ENCODE results near the gene LDLRAD1.
"Not testable (repeated sequence)": the region's sequence is repeated elsewhere in the genome, so short reads cannot be mapped to it uniquely, and the experiment has no call there.

Gene LDLRAD1

DNA sequence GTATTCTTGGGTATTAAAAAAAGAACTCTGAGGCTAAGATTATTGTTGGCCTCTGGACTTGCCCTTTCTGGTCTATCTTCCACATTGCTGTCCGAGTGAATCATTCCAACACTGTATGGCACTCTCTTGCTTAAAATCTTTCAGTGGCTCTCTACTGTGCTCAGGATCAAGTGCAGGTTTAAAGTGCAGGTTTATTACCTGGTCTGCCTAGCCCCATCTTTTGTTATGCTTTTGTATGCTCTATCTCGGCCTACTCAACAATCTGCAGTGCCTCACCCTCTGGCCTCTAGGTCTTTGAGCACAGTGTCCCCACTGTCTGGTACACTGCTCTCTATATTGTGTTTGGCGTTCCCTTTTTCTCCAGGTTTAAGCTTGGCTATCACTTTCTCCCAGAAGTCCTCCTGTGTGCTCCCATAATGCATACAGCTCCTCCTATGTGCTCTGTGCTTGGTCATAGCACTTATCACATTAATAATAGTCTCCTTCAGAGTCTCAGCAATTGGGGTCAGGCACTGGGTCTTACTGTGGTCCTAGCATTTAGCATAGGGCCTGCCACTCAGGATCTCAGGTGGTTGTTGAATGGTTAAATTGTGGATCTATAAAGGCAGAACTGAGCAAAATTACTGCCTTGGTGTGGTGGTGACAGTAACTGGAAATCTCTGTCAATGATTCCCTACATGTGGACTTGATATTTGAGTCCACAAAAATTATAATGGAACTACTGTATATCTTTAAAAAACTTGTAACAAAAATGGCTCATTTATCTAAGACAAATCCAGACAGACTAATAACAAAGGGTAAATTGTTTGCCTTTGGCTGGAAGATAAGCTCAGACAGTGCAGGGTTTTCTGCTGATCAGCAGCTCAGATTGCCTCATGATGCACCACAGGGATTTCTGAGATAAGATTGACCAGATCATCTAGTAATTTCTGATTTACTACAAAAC is 10.6 kb upstream of the LDLRAD1 start:
- H3K27me3 Mint-ChIP-seq: no peaks in the 10 kb centered on the region
- H3K4me1 Mint-ChIP-seq (ENCODE audit: low read depth): no peaks in the 10 kb centered on the region
- H3K9me3 Mint-ChIP-seq: no peaks in the 10 kb centered on the region
- H3K36me3 Mint-ChIP-seq (ENCODE audit: low read depth): peaks cover 21% of the 10 kb centered on the region
- H3K27ac Mint-ChIP-seq: no peak overlapping the region
- no peak overlapping the region for H3K4me3 Mint-ChIP-seq

DNA sequence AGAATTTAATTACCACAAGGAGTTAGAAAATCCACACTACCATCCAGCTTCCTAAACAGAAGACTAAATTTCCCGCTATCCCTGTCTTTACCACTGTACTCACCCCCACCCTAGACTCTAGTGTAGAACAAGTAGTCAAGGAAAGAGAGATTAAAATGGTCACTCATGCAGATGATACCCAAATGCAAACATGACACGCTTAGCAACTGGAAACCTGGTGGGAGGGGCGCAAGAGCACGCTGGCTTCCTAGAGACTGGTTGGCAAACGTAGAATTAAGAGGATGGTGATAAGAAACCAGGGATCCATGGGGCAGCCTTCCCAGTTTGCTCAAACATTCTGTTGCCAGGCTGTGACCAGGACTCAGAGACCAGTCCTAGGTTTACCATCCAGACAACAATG is 9.9 kb upstream of the LDLRAD1 start:
- Mint-ChIP-seq H3K36me3 (ENCODE audit: low read depth) (peaks cover 21% of the 10 kb centered on the region), H3K9me3 (no peaks in the 10 kb centered on the region), H3K4me3 (no peak overlapping the region), H3K27me3 (no peaks in the 10 kb centered on the region), H3K4me1 (ENCODE audit: low read depth) (no peaks in the 10 kb centered on the region), H3K27ac (no peak overlapping the region)

DNA sequence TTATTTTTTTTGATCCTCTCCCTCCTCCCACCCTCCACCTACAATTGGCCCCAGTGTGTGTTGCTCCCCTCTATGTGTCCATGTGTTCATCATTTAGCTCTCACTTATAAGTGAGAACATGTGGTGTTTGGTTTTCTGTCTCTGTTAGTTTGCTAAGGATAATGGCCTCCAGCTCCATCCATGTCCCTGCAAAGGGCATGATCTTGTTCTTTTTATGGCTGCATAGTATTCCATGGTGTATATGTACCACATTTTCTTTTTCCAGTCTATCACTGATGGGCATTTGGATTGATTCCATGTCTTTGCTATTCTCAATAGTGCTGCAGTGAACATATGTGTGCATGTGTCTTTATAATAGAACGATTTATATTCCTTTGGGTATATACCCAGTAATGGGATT is 6.8 kb upstream of the LDLRAD1 start:
- H3K27me3 Mint-ChIP-seq; H3K9me3 Mint-ChIP-seq; H3K36me3 Mint-ChIP-seq (ENCODE audit: low read depth); H3K4me1 Mint-ChIP-seq (ENCODE audit: low read depth); H3K4me3 Mint-ChIP-seq; H3K27ac Mint-ChIP-seq: not testable (repeated sequence)

DNA sequence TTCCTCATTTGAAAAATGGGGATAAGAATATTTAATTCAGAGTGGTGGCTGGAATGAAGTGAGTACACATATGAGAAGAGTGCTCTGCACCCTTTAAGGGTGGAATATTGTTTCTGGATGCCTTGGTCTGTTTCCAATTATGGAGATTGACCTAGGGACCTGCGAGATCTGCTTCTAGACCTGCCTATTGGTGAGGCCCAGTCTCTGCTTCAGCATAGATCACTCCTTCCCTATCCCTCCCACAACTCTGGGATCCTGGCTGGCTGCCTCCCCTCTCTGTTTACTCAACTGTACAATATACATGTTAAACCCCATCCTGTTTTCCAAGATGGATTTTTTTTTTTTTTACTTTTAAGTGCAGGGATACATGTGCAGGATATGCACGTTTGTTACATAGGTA is 6.4 kb upstream of the LDLRAD1 start:
- Mint-ChIP-seq H3K4me1 (ENCODE audit: low read depth) (no peaks in the 10 kb centered on the region), H3K36me3 (ENCODE audit: low read depth) (peaks cover 3% of the 10 kb centered on the region), H3K27ac (no peak overlapping the region), H3K4me3 (no peak overlapping the region), H3K9me3 (no peaks in the 10 kb centered on the region), H3K27me3 (no peaks in the 10 kb centered on the region)

DNA sequence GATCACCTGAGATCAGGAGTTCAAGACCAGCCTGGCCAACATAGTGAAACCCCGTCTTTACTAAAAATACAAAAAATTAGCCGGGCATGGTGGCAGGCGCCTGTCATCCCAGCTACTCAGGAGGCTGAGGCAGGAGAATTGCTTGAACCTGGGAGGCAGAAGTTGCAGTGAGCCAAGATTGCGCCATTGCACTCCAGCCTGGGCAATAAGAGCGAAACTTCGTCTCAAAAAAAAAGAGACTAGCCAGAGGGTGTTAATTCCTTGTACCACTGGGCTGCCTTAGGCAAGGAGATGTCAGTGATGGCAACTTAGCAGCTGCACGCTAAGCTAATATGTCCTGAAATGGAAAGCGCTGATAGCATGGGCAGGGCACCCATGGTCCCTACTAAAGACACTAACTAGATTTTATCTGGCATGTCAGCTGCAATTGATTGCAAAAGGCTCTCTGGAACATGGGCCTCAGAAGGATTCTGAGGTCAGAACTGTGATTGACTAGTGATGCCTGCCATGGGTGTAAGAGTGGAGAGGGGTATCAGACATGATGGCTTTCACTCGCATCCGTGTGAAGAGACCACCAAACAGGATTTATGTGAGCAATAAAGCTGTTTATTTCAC is 1.7 kb upstream of the LDLRAD1 start:
- H3K27me3 Mint-ChIP-seq; H3K9me3 Mint-ChIP-seq; H3K4me1 Mint-ChIP-seq (ENCODE audit: low read depth); H3K4me3 Mint-ChIP-seq; H3K27ac Mint-ChIP-seq; H3K36me3 Mint-ChIP-seq (ENCODE audit: low read depth): not testable (repeated sequence)

DNA sequence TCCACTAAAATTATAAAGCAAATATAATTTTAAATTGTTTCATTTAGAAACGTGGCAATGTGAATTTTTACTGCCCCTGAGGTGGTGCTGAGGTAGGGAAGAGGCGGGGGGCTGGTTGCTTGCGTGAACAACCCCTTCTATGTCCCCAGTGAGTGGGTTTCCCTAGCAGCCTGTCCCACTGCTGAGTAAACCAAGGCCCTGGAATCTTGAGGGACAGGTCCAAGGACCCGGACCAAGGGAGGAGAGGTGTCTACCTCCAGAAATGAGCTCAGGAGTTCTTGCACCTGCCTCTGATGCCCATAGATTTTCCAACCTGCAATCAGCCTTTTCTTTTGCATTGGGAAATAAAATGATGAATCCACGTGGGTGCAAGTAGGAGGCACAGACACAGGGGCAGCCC is 649 bp upstream of the LDLRAD1 start:
- Mint-ChIP-seq H3K36me3 (ENCODE audit: low read depth) (no peaks in the 10 kb centered on the region), H3K27me3 (no peaks in the 10 kb centered on the region), H3K27ac (no peak overlapping the region), H3K4me3 (no peak overlapping the region), H3K4me1 (ENCODE audit: low read depth) (no peaks in the 10 kb centered on the region), H3K9me3 (no peaks in the 10 kb centered on the region)

DNA sequence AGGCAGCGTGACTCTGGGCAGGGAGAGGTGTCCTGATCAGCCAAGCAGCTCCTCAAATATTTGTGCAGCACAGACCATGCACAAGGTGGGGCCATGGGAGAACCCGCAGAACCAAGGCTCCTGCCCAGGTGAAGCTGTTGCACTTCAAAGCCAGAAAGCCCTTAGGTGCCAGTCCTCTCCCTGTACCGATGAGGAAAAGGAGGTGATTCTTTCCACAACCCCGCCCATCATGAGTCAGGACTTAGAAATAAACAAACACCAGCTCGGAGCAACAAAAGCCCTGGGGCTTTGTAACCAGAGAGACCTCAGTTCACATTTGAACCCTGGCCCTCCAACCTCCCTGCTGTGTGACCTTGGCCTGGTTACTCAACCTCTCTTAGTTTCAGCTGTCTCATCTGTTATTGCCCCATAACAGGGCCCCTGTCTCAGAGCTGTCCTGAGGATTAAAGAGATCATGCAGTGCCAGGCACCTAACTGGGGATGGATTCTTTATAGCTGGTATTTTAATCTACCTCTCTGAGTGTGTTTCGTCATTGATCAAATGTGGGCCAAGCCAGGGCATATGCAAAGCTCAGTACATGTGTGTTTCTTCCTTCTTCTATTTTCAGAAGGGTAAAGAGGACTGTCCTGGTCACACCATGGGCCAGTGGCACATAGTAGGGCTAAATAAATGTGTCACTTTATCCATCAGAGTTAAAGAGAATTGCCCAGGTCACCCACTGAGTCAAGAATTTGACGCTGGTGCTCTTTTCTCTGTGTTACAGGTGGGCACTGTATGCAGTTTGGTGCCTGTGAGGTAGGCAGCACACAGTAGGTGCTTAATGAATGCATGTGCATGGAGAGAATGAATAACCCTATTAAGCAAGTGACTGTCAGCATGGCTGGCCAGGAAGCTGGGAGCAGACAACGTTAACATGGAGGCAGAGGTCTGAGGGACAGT is 1.4 kb downstream of the LDLRAD1 start:
- no peak overlapping the region for H3K27ac Mint-ChIP-seq
- H3K27me3 Mint-ChIP-seq: no peaks in the 10 kb centered on the region
- H3K9me3 Mint-ChIP-seq: no peaks in the 10 kb centered on the region
- H3K36me3 Mint-ChIP-seq (ENCODE audit: low read depth): no peaks in the 10 kb centered on the region
- H3K4me1 Mint-ChIP-seq (ENCODE audit: low read depth): no peaks in the 10 kb centered on the region
- H3K4me3 Mint-ChIP-seq: no peak overlapping the region

DNA sequence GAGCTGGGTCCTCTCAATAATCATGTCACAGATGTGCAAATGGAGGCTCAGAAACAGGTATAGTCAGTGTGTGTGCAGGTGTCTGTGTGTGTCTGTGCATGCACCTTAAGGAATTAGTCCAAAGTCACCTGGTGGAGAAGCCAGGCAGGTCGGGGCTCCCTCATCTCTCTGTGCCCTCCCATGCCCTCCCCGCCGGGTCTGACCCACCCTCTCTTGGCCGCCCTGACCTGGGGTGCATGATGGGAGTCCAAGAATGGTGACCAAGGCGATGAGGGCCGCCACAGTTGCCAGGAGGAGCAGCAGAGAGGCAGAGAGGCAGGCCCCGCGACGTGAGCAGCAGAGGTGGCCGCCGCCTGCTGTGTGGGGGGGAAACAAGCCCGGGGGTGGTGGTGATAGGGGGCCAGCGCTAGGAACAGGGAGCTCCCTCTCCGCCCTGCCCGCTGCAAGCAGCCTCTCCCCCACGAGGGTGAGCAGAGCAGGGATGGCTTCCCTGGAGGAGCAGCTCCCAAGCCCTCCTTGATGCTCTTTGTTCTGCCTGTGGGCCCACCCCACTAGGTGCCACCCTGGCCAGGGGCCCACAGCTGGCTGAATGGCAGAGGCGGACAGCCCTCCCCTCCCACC is 3.9 kb downstream of the LDLRAD1 start:
- Mint-ChIP-seq H3K36me3 (ENCODE audit: low read depth) (no peaks in the 10 kb centered on the region), H3K27ac (no peak overlapping the region), H3K4me3 (no peak overlapping the region), H3K9me3 (no peaks in the 10 kb centered on the region), H3K27me3 (no peaks in the 10 kb centered on the region), H3K4me1 (ENCODE audit: low read depth) (no peaks in the 10 kb centered on the region)

DNA sequence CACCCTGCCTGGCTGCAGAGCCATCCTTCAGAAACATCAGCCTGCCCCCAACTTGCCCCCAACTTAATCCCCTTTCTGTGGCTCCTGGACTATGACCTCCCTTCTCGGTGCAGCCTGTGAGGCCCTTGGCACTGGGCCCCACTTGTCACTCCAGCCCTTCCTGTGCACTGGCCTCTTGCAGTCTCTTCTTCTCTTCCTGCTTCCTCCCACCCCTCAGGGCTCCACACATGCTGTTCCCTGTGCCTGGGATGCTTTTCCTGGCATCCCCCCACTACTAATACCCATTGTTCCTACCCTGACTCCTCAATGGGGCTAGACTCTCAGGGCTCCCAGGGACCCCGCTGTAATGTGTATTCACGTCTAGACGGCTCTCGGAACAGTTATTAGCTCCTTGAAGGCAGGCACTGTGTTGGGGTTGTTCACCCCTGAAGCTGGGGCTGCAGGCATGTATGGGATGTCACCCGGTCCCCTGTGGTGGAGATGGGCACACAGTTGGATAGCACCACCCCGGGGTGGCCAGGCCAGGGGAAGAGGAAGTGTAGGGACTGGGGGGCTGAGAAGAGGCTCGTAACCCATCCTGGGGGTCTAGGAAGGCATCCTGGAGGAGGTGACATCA is 4.5 kb downstream of the LDLRAD1 start:
- Mint-ChIP-seq H3K9me3 (no peaks in the 10 kb centered on the region), H3K27ac (no peak overlapping the region), H3K4me3 (no peak overlapping the region), H3K4me1 (ENCODE audit: low read depth) (no peaks in the 10 kb centered on the region), H3K27me3 (no peaks in the 10 kb centered on the region), H3K36me3 (ENCODE audit: low read depth) (no peaks in the 10 kb centered on the region)

DNA sequence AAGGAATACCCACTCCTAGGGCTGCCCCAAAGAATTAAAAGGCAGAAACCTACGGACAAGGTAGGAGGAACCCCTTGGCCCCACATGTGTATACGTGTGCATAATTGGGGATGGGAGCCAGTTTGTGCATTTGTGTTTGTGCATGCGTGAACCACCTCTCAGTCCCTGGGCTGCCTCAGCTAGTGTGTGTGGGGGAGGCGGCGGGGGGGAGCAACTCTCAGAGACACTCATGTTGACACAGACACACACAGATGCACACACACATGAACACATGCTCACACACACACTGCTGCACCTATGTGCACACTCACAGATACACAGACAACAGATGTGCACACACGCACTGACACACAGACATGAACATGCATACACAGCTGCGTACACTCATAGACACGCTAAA is 5.1 kb downstream of the LDLRAD1 start:
- Mint-ChIP-seq H3K27me3 (no peaks in the 10 kb centered on the region), H3K4me3 (no peak overlapping the region), H3K9me3 (no peaks in the 10 kb centered on the region), H3K4me1 (ENCODE audit: low read depth) (no peaks in the 10 kb centered on the region), H3K27ac (no peak overlapping the region), H3K36me3 (ENCODE audit: low read depth) (no peaks in the 10 kb centered on the region)

DNA sequence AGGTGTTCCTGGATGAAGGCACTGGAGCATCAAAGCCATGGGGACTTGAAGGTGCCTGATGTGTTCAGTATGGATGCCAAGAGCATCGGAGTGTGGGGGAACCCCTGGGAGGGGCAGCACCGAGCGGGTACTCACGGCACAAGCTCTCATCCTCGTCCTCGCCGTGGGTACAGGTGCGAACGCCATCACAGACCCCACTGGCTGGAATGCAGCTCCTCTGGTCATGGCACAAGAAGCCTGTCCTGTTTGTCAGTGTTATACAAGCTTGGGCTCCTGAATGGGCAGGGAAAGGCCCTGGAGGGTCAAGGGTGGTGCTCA is 6.0 kb downstream of the LDLRAD1 start:
- H3K27ac Mint-ChIP-seq: no peak overlapping the region
- no peak overlapping the region for H3K4me3 Mint-ChIP-seq
- no peaks in the 10 kb centered on the region for H3K27me3 Mint-ChIP-seq
- H3K4me1 Mint-ChIP-seq (ENCODE audit: low read depth): no peaks in the 10 kb centered on the region
- H3K36me3 Mint-ChIP-seq (ENCODE audit: low read depth): no peaks in the 10 kb centered on the region
- no peaks in the 10 kb centered on the region for H3K9me3 Mint-ChIP-seq

DNA sequence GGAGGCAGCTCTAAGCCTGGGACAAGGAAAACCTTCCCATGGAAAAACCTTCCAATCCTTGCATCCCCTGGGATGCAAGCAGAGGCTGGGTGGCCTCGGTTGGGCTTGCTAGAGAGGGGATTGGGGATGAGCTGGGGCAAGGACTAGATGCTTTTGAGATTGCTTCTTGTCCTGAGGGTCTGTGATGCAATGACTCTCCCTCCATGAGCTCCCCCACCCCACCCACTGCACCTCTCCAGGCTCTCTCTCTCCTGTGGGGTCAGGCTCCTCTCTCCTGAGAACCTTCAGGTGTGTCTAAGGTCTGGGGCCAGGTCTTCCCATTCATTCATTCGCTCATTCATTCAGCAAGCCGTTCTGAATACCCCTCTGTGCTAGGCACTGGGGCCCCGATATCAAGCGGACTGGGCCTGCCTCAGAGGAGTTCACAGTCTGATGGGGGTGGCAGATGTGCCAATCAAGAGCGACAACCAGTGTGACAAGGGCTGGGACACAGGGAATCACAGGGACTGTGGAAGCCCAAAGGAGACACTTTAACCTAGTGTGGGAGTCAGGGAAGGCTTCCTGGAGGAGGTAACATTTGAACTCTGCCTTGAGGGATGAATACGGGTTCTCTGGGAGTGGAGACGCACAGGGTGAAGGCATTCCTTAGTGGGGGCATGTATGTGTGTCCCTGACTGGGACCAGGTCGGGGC is 6.5 kb downstream of the LDLRAD1 start:
- no peaks in the 10 kb centered on the region for H3K36me3 Mint-ChIP-seq (ENCODE audit: low read depth)
- H3K27ac Mint-ChIP-seq: no peak overlapping the region
- no peaks in the 10 kb centered on the region for H3K27me3 Mint-ChIP-seq
- H3K4me1 Mint-ChIP-seq (ENCODE audit: low read depth): no peaks in the 10 kb centered on the region
- no peaks in the 10 kb centered on the region for H3K9me3 Mint-ChIP-seq
- no peak overlapping the region for H3K4me3 Mint-ChIP-seq

DNA sequence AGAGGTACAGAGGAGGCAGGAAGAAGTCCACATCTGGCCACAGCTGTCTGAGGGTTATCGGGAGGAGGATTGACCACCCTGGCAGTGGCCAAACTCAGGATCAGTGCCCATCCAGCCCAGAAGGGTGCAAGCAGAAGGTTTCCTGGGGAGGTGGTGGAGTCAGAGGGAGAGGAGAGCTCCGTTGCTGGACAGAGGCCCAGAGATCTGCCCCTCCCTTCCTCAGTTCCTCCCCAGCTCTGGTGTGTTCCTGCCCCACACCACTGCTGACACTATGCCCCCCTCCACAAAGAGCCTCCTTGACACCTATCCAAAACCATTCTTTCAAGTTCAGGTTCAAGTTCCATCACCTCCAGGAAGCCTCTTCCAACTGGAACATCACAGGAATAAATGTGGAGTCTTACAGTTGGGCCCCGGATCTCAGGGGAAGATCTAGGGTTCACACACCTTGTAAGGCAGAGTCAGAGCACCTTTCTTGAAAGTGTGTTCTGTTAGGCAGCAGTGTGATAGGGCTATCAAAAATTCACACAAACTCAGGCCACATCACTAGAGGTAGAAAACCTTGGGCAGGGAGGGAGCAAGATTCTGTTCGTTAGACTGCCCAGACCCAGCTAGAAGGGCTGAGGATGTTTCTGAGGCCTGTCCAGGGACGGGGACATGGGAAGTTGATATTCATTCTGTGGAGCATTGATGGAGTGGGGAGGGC is 7.4 kb downstream of the LDLRAD1 start:
- Mint-ChIP-seq H3K9me3 (no peaks in the 10 kb centered on the region), H3K4me1 (ENCODE audit: low read depth) (no peaks in the 10 kb centered on the region), H3K27ac (no peak overlapping the region), H3K27me3 (no peaks in the 10 kb centered on the region), H3K4me3 (no peak overlapping the region), H3K36me3 (ENCODE audit: low read depth) (no peaks in the 10 kb centered on the region)
